Thyroid gland (tissue), 4 donors: Measurements from ENCODE around the gene BTNL8.
"Not testable (repeated sequence)": the region's sequence is repeated elsewhere in the genome, so short reads cannot be mapped to it uniquely, and the experiment has no call there.

ENCODE experiments used
- CTCF ChIP-seq, 6 experiments: fragments of 200-600 bp in 3 of 6; fragments of 450-650 bp in 3 of 6; sonication (generic) in 3 of 6; IDR thresholded peaks; one replicate each; pipeline ENCODE4 v1.5.1; 2016 to 2019; ENCODE audit warnings: antibody characterized with exemption in 6 of 6, mild to moderate bottlenecking in 2 of 6, inconsistent platforms in 1 of 6, moderate library complexity in 1 of 6
- POLR2A ChIP-seq, 2 donors: fragments of 450-650 bp; IDR thresholded peaks; one replicate each; pipeline ENCODE4 v1.6.1; 2017; ENCODE audit warnings: antibody characterized with exemption in 2 of 2, mild to moderate bottlenecking in 2 of 2, moderate library complexity in 1 of 2

GRCh38 chr5:180885845-180886529 lies 13.0 kb upstream of the BTNL8 start:
- not testable (repeated sequence) for TF ChIP-seq CTCF, POLR2A (IDR thresholded peaks at IDR 0.05)
